Activated CD8-positive, alpha-beta memory T cell treated with anti-CD3 and anti-CD28 coated beads, Interleukin-2, amount 50 U/mL, for 1 hour (primary cell): ENCODE results near the gene ACOXL.
"Not testable (repeated sequence)": the region's sequence is repeated elsewhere in the genome, so short reads cannot be mapped to it uniquely, and the experiment has no call there.

Experiments
- DNase-seq: peaks from one replicate; pipeline ENCODE4 v3.0.0-alpha.2; 2020; ENCODE audit errors: extremely low read depth

Gene ACOXL

DNA sequence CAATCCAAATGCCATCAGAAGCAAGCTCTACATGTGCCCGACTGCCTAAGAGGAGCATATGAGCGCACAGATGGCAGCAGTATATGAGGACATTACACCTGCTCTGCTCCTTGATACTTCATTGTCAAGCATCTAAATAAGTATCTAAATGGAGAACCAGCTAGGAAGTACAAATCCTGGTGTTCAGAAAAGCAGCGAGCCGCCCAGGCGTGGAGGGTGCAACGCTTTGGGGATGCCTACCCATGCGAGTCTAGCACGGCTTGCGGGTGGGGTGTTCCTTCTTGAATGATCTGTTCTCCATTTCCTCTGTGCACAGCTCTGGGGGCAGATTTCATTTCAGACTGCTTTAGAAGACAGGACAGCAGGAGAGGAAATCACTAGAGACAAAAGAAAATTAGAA, 325.3 kb downstream of the ACOXL start:
- no peak for DNase-seq

DNA sequence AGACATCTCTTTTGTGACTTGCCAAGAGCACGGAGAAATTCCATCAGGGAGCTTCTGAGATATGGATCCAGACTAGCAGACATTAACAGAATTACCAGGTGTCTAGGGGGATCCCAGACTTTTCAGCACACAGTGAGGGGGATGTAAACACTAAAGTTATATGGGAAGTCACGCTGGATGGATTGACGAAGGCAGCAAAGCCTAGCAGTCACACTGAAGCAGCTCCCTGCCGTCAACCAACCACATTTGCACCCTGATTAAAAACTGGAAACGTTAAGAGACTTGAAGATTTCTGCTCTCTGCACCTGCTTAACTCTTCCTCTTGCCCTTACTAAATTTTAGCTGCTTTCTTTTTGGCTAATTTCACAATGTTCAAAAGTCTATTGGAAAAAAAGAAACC, 325.9 kb downstream of the ACOXL start:
- no peak for DNase-seq

DNA sequence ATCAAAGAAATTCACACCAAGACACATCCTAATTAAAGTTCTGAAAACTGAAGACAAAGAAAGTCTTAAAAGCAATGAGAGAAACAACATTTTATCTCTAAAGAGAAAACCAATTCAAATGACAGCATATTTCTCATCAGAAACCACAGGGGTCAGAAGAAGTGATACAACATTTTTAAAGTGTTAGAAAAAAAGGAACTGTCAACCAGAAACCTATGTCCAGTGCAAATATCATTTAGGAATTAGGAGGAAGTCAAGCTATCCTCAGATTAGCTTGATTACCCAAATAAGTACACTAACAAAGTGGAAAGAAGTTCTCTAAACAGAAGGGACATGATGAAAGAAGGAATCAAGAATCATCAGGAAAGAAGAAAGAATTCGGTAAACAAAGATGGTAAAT, 328.8 kb downstream of the ACOXL start:
- no peak for DNase-seq

DNA sequence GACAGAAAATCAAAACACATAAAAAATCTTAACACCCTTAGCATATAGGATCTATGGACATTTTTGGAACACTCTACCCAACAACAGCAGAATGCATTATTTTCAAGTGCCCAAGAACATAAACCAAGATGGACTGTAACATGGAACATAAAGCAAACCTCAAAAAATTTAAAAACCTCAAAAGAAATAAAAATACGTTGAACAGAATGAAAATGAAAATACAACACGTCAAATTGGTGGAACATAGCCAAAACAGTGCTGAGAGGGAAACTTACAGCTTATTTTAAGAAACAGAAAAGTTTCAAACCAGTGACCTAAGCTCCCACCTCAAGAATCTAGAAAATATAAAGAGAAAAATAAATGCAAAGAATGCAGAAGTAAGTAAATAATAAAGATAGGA, 330.0 kb downstream of the ACOXL start:
- DNase-seq, result no peak

DNA sequence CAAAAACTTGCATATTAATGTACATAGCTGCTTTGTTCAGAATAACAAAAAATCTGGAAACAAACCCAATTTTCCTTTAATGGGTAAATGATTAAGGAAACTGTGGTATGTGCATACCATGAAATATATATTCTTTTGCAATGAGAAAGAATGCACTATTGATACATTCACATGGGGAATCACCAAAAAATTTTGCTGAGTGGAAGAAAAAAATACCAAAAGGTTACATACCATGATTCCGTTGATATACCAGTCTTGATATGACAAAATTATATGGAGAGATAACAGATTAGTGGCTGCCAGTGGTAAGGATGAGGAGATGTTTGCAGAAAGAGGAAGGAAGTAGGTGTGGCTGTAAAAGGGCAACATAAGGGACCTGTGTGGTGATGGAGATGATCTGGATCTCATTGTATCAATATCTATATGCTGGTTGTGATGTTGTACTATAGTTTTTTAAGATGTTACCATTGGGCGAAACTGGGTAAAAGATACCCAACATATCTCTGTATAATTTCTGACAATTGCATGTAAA, 333.8 kb downstream of the ACOXL start:
- DNase-seq, result no peak

DNA sequence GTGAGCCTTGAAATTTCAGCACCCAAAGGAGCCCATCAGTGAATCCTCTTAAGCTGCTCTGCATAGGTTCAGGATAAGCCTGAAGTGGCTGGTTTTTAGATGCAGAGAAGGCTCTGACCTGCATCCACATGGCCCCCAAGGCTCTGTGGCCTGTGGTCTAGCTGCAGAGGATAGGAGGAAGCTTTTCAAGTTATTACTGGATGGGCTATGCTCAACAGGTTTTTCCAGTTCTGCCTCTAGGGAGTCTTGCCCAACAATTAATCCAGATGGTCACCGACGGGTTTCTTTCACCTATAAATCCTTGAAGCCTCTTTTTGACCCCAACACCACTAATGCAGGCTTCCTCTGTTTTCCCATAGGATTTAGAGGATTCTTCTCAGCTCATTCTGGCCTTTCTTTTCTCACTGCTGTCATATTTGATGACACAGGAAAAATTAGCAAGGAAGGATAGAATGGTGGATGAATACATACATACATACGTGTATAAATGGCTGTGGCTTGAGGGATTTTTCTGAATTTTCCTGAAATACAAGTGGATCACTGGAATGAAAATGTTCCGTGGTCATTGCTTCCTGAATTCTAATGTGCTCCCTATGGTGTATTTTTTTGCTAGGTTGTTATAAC, 336.2 kb downstream of the ACOXL start:
- DNase-seq, result no peak

DNA sequence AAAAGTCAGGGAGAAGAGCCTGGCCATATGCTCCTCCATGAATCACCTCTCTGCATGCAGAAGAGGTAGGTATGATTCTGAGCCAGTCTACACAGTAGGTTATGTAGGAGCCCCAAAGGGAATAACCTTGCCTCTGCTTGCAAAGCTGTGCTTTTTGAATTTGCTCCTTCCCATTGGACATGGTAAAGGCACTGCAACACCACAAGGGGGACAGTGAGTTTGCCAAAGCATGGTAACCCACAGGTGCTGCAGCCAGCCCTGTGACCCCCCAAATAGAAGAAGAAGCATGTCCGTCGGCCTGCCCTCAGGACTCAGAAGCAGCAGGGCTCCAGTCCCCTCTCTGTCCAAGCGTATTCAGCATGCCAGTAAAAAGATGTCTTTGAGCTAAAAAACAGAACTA, 337.3 kb downstream of the ACOXL start:
- DNase-seq, result no peak

DNA sequence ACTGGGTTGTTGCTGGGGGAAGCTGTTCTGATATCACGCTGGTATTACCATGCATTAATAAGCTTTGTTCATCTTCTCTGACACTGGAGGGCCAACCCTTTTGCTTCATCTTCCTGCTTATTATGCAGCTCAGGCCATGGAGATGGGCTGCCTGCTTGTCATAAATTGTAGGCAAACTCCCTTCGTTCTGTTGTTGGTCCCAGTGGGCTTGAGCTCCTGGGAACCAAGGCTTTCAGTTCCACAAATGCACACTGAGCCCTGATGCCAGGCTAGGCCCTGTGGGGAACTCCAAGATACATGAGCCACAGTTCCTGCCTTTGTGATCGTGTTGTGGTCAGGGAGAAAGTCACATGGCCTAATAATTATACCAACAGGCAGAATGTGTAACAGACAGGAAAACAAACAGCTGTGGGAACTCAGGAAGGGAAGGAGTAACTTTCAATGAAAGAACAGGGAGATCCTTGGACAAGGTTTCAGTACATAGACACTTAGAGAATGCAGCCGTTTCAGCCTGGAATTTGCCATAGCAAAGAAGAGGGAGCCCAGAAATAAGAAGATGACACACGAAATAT, 339.3 kb downstream of the ACOXL start:
- no peak for DNase-seq

DNA sequence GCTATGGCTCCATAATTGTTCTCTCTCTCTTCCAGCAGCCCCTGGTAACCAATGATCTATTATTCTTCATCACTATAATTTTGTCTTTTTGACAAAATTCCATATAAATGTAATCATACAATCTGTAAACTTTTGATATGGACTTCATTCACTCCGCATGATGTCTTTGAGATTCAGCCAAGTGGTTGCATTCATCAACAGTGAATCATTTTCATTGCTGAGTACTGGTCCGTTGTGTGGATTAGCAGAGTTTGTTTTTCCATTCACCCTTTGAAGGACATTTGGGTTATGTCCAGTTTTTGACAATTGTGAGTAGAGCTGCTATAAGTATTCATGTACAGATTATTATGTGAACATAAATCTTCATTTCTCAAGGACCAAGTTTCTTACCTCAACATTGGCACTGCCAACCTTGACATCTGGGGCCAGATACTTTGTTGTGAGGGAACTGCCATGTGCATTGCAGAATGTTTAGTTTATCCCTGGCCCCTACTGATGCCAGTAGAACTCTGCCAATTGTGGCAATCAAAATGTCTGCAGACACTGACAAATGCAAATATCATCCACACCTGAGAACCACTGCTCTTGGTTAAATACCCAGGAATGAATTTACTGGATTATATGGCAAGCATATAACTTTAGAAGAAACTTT, 340.0 kb downstream of the ACOXL start:
- DNase-seq, result no peak

DNA sequence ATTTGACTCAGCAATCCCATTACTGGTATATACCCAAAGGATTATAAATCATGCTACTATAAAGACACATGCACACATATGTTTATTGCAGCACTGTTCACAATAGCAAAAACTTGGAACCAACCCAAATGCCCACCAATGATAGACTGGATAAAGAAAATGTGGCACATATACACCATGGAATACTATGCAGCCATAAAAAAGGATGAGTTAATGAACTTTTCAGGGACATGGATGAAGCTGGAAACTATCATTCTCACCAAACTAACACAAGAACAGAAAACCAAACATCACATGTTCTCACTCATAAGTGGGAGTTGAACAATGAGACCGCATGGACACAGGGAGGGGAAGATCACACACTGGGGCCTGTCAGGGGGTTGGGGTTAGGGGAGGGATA, 350.3 kb downstream of the ACOXL start:
- DNase-seq, result not testable (repeated sequence)

DNA sequence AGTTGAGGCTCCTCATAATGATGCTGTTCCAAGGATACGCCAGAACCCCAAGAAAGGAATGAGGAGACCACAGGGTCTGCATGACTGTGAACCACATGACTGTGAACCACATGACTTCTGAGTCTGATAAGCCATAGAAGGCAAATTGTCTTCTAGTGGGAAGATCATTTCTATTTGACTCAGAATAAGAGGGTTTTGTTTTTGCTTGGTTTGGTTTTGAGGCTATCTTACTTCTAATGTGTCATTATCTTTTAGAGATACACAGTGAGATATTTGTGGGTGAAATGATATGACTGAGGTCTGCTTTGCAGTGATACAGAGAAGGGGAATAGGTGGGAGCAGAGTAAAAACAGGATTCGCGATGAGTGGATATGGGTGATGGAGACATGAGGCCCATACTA, 359.4 kb downstream of the ACOXL start:
- DNase-seq, result no peak

DNA sequence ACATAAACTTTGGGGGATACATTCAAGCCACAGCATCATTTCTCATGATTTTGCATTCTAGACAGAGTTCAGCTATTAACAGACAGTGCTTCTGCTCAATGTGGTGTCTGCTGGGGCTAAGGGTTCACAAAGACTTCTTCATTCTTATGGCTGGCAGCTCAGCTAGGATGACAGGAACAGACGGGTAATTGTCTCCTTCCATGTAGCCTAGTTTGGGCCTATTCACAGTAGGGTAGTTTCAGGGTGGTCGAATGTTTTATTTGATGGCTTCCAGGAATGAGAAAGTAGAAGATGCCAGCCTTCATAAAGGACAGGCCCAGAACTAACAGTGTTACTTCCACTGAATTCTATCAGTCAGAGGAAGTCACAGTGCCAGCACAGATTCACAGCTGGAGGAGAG, 362.3 kb downstream of the ACOXL start:
- no peak for DNase-seq

DNA sequence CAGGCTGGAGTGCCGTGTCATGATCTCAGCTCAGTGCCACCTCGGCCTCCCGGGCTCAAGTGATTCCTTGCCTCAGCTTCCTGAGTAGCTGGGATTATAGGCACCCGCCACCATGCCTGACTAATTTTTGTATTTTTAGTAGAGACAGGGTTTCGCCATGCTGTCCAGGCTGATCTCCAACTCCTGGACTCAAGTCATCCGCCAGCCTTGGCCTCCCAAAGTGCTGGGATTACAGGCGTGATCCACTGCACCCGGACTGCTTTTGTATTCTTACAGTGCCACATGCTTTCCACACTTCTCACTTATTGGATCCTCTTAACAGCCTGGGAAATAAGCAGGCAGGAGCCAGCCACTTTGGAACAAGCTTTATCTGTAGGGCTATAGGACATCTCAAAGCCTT, 363.1 kb downstream of the ACOXL start:
- DNase-seq, result no peak

DNA sequence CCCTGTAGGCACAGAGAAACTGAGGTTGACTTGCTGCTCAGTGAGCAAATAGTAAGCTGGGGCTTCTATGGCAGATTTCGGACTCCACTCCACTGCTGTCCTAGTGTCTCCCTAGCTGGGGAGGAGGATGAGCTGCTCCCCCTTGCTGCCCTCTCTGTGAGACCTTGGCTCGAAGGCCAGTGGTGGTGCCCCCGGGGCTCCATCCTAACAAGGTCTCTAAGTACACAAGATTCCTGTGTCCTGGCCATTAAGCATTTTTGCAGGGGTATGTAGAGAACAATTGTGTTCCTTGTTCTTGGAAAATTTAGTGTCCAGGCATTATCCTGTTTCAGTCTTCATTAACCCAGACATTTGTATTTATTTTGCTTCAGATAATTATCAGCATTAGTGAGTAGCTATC, 367.0 kb downstream of the ACOXL start:
- DNase-seq, result no peak

DNA sequence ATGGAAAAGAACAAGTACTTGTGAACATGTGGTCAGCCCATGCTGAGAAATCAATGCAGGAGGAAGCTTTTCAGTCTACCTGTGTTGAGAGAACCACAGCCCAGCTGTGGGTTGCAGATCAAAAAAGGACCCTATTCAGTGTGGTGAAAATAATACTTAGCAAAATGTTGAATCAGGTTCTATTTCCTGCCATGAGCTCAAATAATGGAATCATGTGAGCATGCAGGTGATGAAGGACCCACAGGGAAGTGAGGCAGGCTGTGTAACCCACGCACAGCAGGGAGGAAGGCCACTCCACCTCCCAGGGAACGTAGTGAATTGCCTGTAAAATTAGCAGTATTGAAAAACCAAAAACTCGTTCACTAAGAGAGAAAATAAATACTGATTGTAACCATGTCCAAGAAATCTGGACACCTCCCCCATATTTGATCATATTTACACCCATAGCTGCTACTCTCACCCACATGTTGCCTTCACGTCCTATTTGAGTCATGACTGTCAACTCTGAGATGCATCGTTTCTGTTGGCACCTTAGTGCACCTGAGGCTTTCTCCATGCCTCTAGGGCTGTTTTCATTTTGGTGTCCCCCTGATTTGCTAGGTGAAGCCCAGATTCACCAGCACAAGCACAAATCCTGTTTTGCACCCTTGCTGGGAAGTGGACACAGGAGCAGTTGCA, 367.9 kb downstream of the ACOXL start:
- DNase-seq, result no peak

DNA sequence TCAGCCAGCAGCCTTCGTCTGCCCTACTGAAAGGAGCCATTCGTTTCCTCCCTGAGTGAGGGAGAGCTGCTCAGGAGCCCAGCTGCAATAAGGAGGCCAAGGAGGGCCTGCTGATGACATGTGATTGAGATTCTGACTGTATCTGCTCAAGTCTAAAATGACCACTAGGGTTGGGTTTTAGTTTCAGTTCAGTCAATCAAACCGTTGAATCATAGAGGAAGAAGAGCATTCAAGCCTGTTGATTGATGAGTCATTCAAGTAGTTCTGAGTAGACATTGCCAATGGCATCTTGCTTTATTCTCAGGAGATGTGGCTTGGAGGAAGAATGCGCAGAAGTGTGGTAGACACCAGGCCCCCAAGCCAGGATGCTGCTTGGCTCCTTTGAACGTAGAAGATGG, 368.4 kb downstream of the ACOXL start:
- DNase-seq, result no peak

DNA sequence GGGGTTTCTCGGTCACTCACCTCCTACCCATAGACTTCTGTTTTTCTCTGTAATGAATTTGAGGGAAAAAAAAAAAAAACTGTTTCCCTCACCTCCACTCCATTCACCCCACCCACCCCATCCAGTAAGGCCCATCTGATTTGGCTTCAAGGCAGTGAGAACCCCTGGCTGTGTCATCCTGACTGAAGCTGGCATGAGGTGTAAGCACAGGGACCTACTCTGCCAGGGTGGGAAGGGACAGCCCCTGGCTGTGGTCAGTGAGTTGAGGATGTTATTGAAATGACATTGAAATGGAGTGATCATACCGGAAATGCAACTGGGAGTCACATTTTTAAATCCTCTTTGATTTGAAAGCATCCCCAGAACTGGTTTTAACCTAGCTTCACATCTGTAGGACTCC, 369.2 kb downstream of the ACOXL start:
- no peak for DNase-seq

DNA sequence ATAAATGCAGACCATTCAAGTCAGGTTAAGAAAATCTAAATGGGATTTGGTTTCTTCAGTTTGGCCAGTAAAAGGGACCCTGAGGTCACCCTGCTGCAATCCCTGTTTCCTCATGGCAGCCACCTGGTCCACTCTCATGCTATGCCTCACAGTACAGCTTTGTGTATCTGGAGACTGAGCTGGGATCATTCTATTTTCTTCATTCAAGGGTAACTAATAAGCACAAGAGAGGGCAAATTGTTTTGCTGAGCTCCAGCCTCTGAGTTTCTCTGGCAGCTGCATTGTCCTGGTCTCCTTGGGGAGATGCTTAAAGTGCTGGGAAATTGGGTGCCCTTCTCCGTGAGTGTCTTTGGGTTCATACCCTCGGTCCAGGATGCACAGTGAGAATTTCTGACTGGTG, 369.8 kb downstream of the ACOXL start:
- DNase-seq, result no peak

DNA sequence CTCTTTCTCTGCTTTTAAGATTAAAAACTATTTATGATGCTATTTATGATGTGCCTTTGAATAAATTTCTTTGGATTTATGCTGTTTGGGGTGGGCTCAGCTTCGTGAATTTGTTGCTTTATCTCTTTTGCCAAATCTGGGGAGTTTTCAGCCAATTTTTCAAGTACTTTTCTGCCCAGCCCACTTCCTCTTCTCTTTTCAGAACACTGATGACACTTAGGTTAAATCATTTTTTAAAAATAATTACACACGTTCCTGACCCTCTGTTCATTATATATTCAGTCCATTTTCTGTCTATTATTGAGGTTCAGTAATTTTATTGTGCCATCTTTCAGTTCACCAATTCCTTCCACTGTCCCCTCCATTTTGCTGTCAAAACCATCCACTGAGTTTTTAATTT, 373.6 kb downstream of the ACOXL start:
- no peak for DNase-seq

DNA sequence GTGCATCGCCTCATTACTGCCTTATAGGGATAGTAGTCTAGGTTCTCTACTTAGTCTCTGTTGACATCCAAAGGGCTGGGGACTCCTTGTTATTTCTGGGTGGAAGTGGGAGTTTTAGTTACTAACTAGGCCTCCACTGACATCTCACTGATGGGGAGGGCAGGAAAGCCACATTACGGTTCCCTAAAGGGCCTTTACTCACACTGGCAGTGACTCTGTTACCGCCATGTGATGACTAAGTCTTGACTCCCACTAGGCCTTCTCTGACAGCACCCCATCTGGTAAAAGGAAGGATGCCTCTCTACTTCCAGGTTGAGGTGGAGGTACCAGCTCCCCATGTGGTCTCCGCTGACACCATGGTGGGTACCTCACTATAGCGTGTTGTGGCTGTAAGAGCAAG, 374.3 kb downstream of the ACOXL start:
- DNase-seq, result no peak

DNA sequence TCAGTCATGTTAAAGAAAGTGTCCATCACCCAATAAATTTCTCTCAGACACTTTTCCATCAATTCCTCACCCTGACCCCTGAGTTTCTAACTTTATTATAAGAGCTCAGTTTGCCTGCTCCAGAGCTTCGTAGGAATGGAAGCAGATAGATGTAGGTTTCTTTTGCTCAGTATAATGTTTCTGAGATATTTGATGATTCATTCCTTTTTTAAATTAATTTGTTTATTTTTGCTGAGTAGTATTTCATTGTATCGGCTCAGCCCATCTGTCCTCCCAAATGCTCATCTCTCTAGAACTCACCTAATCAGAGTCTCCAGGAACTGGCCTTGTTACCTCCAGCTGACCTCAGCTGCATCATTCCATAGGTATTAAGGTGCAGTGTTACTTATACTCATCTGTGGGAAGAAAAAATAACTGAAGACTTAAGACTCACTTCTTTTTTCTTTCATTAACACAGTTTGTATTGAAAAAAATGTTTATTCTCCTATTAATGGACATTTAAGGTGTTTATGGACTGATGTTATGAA, 376.4 kb downstream of the ACOXL start:
- no peak for DNase-seq

DNA sequence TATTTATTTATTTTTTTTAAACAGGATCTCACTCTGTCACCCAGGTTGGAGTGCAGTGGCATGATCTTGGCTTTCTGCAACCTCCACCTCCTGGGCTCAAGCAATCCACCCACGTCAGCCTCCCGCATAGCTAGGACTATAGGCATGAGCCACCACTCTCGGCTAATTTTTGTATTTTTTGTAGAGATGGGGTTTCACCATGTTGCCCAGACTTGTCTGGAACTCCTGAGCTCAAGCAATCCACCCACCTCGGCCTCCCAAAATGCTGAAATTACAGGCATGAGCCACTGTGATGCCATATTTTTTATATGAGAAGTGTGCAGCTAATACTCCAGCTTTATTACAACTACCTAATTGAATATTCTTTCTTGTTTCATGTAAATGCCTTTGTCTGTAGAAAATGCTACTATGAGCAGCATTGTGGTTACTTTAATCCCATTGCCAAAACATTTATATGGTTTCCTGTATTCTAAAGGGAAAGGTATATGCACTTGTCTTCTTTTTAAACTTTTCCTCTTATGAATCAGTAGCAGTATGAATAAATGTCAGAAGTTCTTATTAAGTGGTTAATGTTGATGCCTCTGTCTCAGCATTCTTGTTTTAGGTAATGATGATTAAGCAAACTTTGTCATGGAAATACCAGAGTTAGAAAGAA, 378.9 kb downstream of the ACOXL start:
- no peak for DNase-seq
